Vagina (tissue), 2 donors: ENCODE data around the gene GATA3. TPM values are rescaled to one million over a fixed set of nuclear protein-coding genes. Genes with fewer than 3 reads are reported as not detected.

ENCODE experiments used
- DNase-seq, 2 donors: peaks; one replicate each; pipeline ENCODE4 v3.0.0-alpha.2; 2017; ENCODE audit errors: extremely low spot score in 2 of 2
- H3K27ac ChIP-seq: fragments of 200-600 bp; sonication (generic); one replicate; pipeline ENCODE4 v1.5.1; 2019
- H3K27me3 ChIP-seq: fragments of 200-600 bp; sonication (generic); one replicate; pipeline ENCODE4 v1.5.1; 2019
- H3K36me3 ChIP-seq, 2 donors: fragments of 200-600 bp; sonication (generic); one replicate each; pipeline ENCODE4 v1.5.1; 2017 to 2019
- H3K4me1 ChIP-seq: fragments of 200-600 bp; sonication (generic); one replicate; pipeline ENCODE4 v1.5.1; 2019
- H3K4me3 ChIP-seq, 2 donors: fragments of 200-600 bp; sonication (generic); 1 replicate in 1 of 2; 2 replicates in 1 of 2; pipeline ENCODE4 v1.5.1; 2016 to 2019
- H3K9me3 ChIP-seq: fragments of 200-600 bp; sonication (generic); one replicate; pipeline ENCODE4 v1.5.1; 2019
- CTCF ChIP-seq, 3 experiments: fragments of 450-650 bp in 2 of 3; fragments of 200-600 bp in 1 of 3; sonication (generic) in 1 of 3; IDR thresholded peaks; one replicate each; pipeline ENCODE4 v1.5.1; 2017 to 2019; ENCODE audit warnings: antibody characterized with exemption in 3 of 3, mild to moderate bottlenecking in 2 of 3, moderate library complexity in 2 of 3
- POLR2A ChIP-seq, 2 donors: fragments of 450-650 bp; IDR thresholded peaks; one replicate each; pipeline ENCODE4 v1.6.1; 2017; ENCODE audit warnings: antibody characterized with exemption in 2 of 2, mild to moderate bottlenecking in 2 of 2, moderate library complexity in 2 of 2
- POLR2AphosphoS5 ChIP-seq, 2 donors: sonication (generic); formaldehyde crosslinking; IDR thresholded peaks; one replicate each; pipeline ENCODE4 v1.9.0; 2017; ENCODE audit warnings: antibody characterized with exemption in 2 of 2, mild to moderate bottlenecking in 2 of 2, low read depth in 1 of 2; ENCODE audit not compliant: insufficient read depth in 1 of 2
- intact Hi-C: fragments of 100-400 bp; cut with DNase I; formaldehyde crosslinking; loops from one replicate; pipeline ENCODE4 v1.15.1; 2023
- total RNA-seq: library from RNA; depleted of rRNA; stranded (reverse); fragments of >200 nt; gene quantifications from one replicate; pipeline ENCODE4 v1.2.3, GENCODE V29; 2016

Gene GATA3
- total RNA-seq, 1 donor from 2014 or later, result 8.6 TPM

GRCh38 chr10:8013619-8014018, 40.9 kb upstream of the GATA3 start:
- Histone ChIP-seq H3K4me1 (no peaks in the 10 kb centered on the region), H3K4me3 (no peak overlapping the region), H3K27ac (no peak overlapping the region), H3K27me3 (no peaks in the 10 kb centered on the region), H3K36me3 (peaks cover 0 to 29% of the 10 kb centered on the region in 2 donors), H3K9me3 (no peaks in the 10 kb centered on the region)
- no peak for DNase-seq
- intact Hi-C loops, result no loop called here
- TF ChIP-seq POLR2A (IDR thresholded peaks at IDR 0.05), result no peak
- no peak for TF ChIP-seq CTCF (IDR thresholded peaks at IDR 0.05)
- no peak for TF ChIP-seq POLR2AphosphoS5 (IDR thresholded peaks at IDR 0.05; ENCODE audit: insufficient read depth in 1 of 2, low read depth in 1 of 2)

GRCh38 chr10:8014649-8015048, 39.8 kb upstream of the GATA3 start:
- H3K27me3 ChIP-seq, result no peaks in the 10 kb centered on the region
- peaks cover 0 to 26% of the 10 kb centered on the region in 2 donors for H3K36me3 ChIP-seq
- DNase-seq, result no peak
- H3K9me3 ChIP-seq, result no peaks in the 10 kb centered on the region
- no peaks in the 10 kb centered on the region for H3K4me1 ChIP-seq
- no peak overlapping the region for H3K27ac ChIP-seq
- intact Hi-C loops, result no loop called here
- no peak overlapping the region for H3K4me3 ChIP-seq
- TF ChIP-seq POLR2AphosphoS5 (IDR thresholded peaks at IDR 0.05; ENCODE audit: insufficient read depth in 1 of 2, low read depth in 1 of 2) (no peak), POLR2A (IDR thresholded peaks at IDR 0.05) (no peak), CTCF (IDR thresholded peaks at IDR 0.05) (no peak)

- H3K4me3 ChIP-seq, result no peak overlapping the region
- H3K27me3 ChIP-seq, result no peaks in the 10 kb centered on the region
- H3K36me3 ChIP-seq, result peaks cover 0 to 6% of the 10 kb centered on the region in 2 donors
- DNase-seq, result no peak
- no peaks in the 10 kb centered on the region for H3K9me3 ChIP-seq
- TF ChIP-seq CTCF (IDR thresholded peaks at IDR 0.05) (no peak), POLR2AphosphoS5 (IDR thresholded peaks at IDR 0.05; ENCODE audit: insufficient read depth in 1 of 2, low read depth in 1 of 2) (no peak), POLR2A (IDR thresholded peaks at IDR 0.05) (no peak)
- no peaks in the 10 kb centered on the region for H3K4me1 ChIP-seq
- H3K27ac ChIP-seq, result no peak overlapping the region
- intact Hi-C loops, result no loop called here
Measured at GRCh38 chr10:8017277-8017676, 37.2 kb upstream of the GATA3 start.

GRCh38 chr10:8023321-8023720, 31.2 kb upstream of the GATA3 start:
- intact Hi-C loops, result no loop called here
- TF ChIP-seq CTCF (IDR thresholded peaks at IDR 0.05) (no peak), POLR2AphosphoS5 (IDR thresholded peaks at IDR 0.05; ENCODE audit: insufficient read depth in 1 of 2, low read depth in 1 of 2) (no peak), POLR2A (IDR thresholded peaks at IDR 0.05) (no peak)
- Histone ChIP-seq H3K9me3 (no peaks in the 10 kb centered on the region), H3K4me1 (no peaks in the 10 kb centered on the region), H3K36me3 (no peaks in the 10 kb centered on the region), H3K4me3 (no peak overlapping the region), H3K27ac (no peak overlapping the region), H3K27me3 (no peaks in the 10 kb centered on the region)
- peak in 1 of 2 donors; percentile 60 for DNase-seq

- TF ChIP-seq POLR2AphosphoS5 (IDR thresholded peaks at IDR 0.05; ENCODE audit: insufficient read depth in 1 of 2, low read depth in 1 of 2) (no peak), POLR2A (IDR thresholded peaks at IDR 0.05) (no peak), CTCF (IDR thresholded peaks at IDR 0.05) (no peak)
- Histone ChIP-seq H3K4me1 (no peaks in the 10 kb centered on the region), H3K27ac (no peak overlapping the region), H3K4me3 (no peak overlapping the region), H3K9me3 (no peaks in the 10 kb centered on the region), H3K36me3 (no peaks in the 10 kb centered on the region), H3K27me3 (no peaks in the 10 kb centered on the region)
- DNase-seq, result peak in 1 of 2 donors; percentile 8
- intact Hi-C loops, result no loop called here
Measured at GRCh38 chr10:8023851-8024250, 30.6 kb upstream of the GATA3 start.
